ENCODE data around the gene TASP1. TPM values are rescaled to one million over a fixed set of nuclear protein-coding genes. Genes with fewer than 3 reads are reported as not detected.

TASP1 gene
- total RNA-seq, 4 donors from 2014 or later: 7.7 to 20.0 (median 8.7) TPM

- Histone ChIP-seq H3K9me3 (no peaks in the 10 kb centered on the region), H3K4me3 (no peak overlapping the region), H3K4me1 (no peaks in the 10 kb centered on the region), H3K27me3 (no peaks in the 10 kb centered on the region), H3K27ac (no peak overlapping the region), H3K36me3 (no peaks in the 10 kb centered on the region)
- DNase-seq: no peak
- intact Hi-C loops (cut with DNase I): no loop called here
- WGBS, 2 donors: 95 to 100% methylated on average over 2 of the region's 2 CpGs
- no peak for TF ChIP-seq CTCF (IDR thresholded peaks at IDR 0.05)
- TF ChIP-seq POLR2A (IDR thresholded peaks at IDR 0.05): no peak
These were observed 235.7 kb downstream of the TASP1 start for GRCh38 chr20:13402986-13403385.

GRCh38 chr20:13402171-13402760 is 236.5 kb downstream of the TASP1 start:
- H3K27ac ChIP-seq: no peak overlapping the region
- TF ChIP-seq CTCF (IDR thresholded peaks at IDR 0.05) (no peak), POLR2A (IDR thresholded peaks at IDR 0.05) (no peak)
- intact Hi-C loops (cut with DNase I): no loop called here
- no peaks in the 10 kb centered on the region for H3K36me3 ChIP-seq
- no peak overlapping the region for H3K4me3 ChIP-seq
- H3K4me1 ChIP-seq: no peaks in the 10 kb centered on the region
- DNase-seq: no peak
- H3K27me3 ChIP-seq: no peaks in the 10 kb centered on the region
- WGBS, 2 donors: 40 to 44% methylated on average over 5 of the region's 5 CpGs
- H3K9me3 ChIP-seq: no peaks in the 10 kb centered on the region

- DNase-seq: no peak
- intact Hi-C loops (cut with DNase I): no loop called here
These were observed 237.1 kb downstream of the TASP1 start for GRCh38 chr20:13401596-13401995.

GRCh38 chr20:13400453-13400852 is 238.3 kb downstream of the TASP1 start:
- Histone ChIP-seq H3K9me3 (no peaks in the 10 kb centered on the region), H3K27ac (no peak overlapping the region), H3K4me3 (no peak overlapping the region), H3K4me1 (no peaks in the 10 kb centered on the region), H3K36me3 (no peaks in the 10 kb centered on the region), H3K27me3 (no peaks in the 10 kb centered on the region)
- intact Hi-C loops (cut with DNase I): no loop called here
- WGBS, 2 donors: 82 to 96% methylated on average over 2 of the region's 2 CpGs
- no peak for DNase-seq
- no peak for TF ChIP-seq CTCF (IDR thresholded peaks at IDR 0.05)
- no peak for TF ChIP-seq POLR2A (IDR thresholded peaks at IDR 0.05)

More at GRCh38 chr20:13401596-13401995, 237.1 kb downstream of the TASP1 start:
- H3K4me1 ChIP-seq: no peaks in the 10 kb centered on the region
- H3K36me3 ChIP-seq: no peaks in the 10 kb centered on the region
- no peaks in the 10 kb centered on the region for H3K9me3 ChIP-seq
- WGBS, 2 donors: 90 to 92% methylated on average over 1 of the region's 1 CpG
- H3K4me3 ChIP-seq: no peak overlapping the region
- TF ChIP-seq POLR2A (IDR thresholded peaks at IDR 0.05): no peak
- no peaks in the 10 kb centered on the region for H3K27me3 ChIP-seq
- H3K27ac ChIP-seq: no peak overlapping the region

DNA sequence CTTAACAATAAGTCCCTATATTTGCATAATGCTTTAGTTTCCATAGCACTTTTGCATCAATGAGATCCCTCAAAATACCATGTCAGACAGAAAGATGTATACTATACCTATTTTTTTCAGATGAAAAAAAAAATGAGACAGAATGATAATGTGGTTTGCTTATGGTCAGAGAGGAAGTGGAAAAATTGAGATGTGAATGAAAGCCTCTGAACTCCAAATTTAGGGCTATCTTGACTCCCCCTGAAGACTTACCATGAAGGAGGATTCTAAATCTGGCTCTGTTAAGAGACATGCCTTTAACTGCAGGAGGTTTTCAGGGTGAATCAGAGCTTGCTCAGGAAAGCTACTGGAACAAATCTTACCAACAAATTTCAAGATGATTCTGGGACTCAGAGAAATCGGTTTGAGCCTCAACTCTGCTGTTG is 241.4 kb downstream of the TASP1 start:
- Histone ChIP-seq H3K27me3 (no peaks in the 10 kb centered on the region), H3K4me1 (no peaks in the 10 kb centered on the region), H3K9me3 (no peaks in the 10 kb centered on the region), H3K36me3 (peaks cover 0 to 8% (median 0%) of the 10 kb centered on the region in 3 donors), H3K27ac (no peak overlapping the region), H3K4me3 (no peak overlapping the region)
- WGBS, 2 donors: 76 to 93% methylated on average over 1 of the region's 1 CpG
- intact Hi-C loops (cut with DNase I): no loop called here
- DNase-seq: no peak
- TF ChIP-seq POLR2A (IDR thresholded peaks at IDR 0.05) (no peak), CTCF (IDR thresholded peaks at IDR 0.05) (no peak)

DNA sequence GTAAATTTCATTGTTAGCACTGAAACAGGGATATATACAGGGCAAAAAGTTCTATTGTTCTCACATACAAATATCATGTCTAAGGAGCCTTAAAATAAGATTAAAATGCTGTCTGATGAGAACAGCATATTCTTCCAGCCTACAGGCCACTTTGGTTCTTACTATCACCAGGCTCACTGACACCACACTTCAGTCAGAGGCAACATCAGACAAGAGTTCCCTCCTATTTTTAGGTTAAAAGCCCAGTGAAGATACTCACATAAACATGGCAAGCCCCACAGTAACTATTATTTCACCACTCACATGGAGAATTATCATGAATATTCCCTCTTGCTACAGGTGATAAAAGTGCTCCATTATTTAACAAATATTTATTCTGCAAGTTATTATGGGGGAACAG is 241.9 kb downstream of the TASP1 start:
- Histone ChIP-seq H3K27ac (no peak overlapping the region), H3K4me3 (no peak overlapping the region), H3K36me3 (peaks cover 0 to 8% (median 0%) of the 10 kb centered on the region in 3 donors), H3K4me1 (no peaks in the 10 kb centered on the region), H3K9me3 (no peaks in the 10 kb centered on the region), H3K27me3 (no peaks in the 10 kb centered on the region)
- no peak for TF ChIP-seq CTCF (IDR thresholded peaks at IDR 0.05)
- DNase-seq: no peak
- intact Hi-C loops (cut with DNase I): no loop called here
